Loucy (cell line): ENCODE results near the gene CABP7.
A peak's percentile ranks its signal among the peaks of the same experiment; 100 is the strongest.

Source experiments
- H2AFZ ChIP-seq: fragments of 200-600 bp; sonication (generic); 2 replicates; pipeline ENCODE4 v1.6.0; 2016; ENCODE audit warnings: antibody characterized with exemption, mild to moderate bottlenecking, low read length, moderate library complexity
- H3F3A ChIP-seq: fragments of 200-600 bp; 2 replicates; pipeline ENCODE4 v1.6.0; 2016; ENCODE audit warnings: antibody characterized with exemption, low read depth, mild to moderate bottlenecking
- H3K27me3 ChIP-seq: fragments of 200-600 bp; sonication (generic); 2 replicates; pipeline ENCODE4 v1.6.1; 2014; ENCODE audit warnings: low read length, mild to moderate bottlenecking; ENCODE audit not compliant: insufficient read depth, poor library complexity, severe bottlenecking
- H3K36me3 ChIP-seq: fragments of 200-600 bp; sonication (generic); 2 replicates; pipeline ENCODE4 v1.6.1; 2016; ENCODE audit warnings: low read length; ENCODE audit not compliant: insufficient read depth
- H3K4me1 ChIP-seq: fragments of 200-600 bp; sonication (generic); 2 replicates; pipeline ENCODE4 v1.5.1; 2014; ENCODE audit warnings: low read length, mild to moderate bottlenecking; ENCODE audit not compliant: insufficient read depth, poor library complexity, severe bottlenecking
- H3K4me2 ChIP-seq: fragments of 200-600 bp; sonication (generic); 2 replicates; pipeline ENCODE4 v1.6.0; 2014; ENCODE audit warnings: antibody characterized with exemption, low read length, low read depth, mild to moderate bottlenecking; ENCODE audit not compliant: poor library complexity, severe bottlenecking
- H3K4me3 ChIP-seq: fragments of 200-600 bp; sonication (generic); 2 replicates; pipeline ENCODE4 v1.5.1; 2014; ENCODE audit warnings: low read length, mild to moderate bottlenecking, mixed read lengths; ENCODE audit not compliant: poor library complexity, severe bottlenecking
- H3K79me2 ChIP-seq: fragments of 200-600 bp; sonication (generic); 2 replicates; pipeline ENCODE4 v1.6.1; 2014; ENCODE audit warnings: low read length; ENCODE audit not compliant: insufficient read depth
- H3K9ac ChIP-seq: fragments of 200-600 bp; sonication (generic); 2 replicates; pipeline ENCODE4 v1.6.0; 2014; ENCODE audit warnings: mild to moderate bottlenecking, low read depth, low read length, moderate library complexity; ENCODE audit not compliant: poor library complexity, severe bottlenecking
- H3K9me2 ChIP-seq: fragments of 200-600 bp; sonication (generic); replicated peaks from 2 replicates; pipeline ENCODE4 v1.6.1; 2016; ENCODE audit warnings: low read depth, low read length, mixed read lengths
- H3K9me3 ChIP-seq: fragments of 200-600 bp; sonication (generic); 2 replicates; pipeline ENCODE4 v1.6.1; 2014; ENCODE audit warnings: mild to moderate bottlenecking, antibody characterized with exemption, low read length, low read depth; ENCODE audit not compliant: insufficient read depth
- H4K20me1 ChIP-seq: fragments of 200-600 bp; sonication (generic); 2 replicates; pipeline ENCODE4 v1.6.0; 2014; ENCODE audit warnings: antibody characterized with exemption, low read length, mild to moderate bottlenecking; ENCODE audit not compliant: insufficient read depth, poor library complexity, severe bottlenecking
- CTCF ChIP-seq: fragments of 200-600 bp; sonication (generic); conservative IDR thresholded peaks from 2 replicates; pipeline ENCODE4 v1.5.1; 2014; ENCODE audit warnings: mild to moderate bottlenecking, antibody characterized with exemption, low read length
- EZH2phosphoT487 ChIP-seq: fragments of 200-600 bp; IDR thresholded peaks from 2 replicates; pipeline ENCODE4 v1.6.1; 2018; ENCODE audit warnings: antibody characterized with exemption, mild to moderate bottlenecking, moderate library complexity, borderline replicate concordance

CABP7 gene

GRCh38 chr22:29684244-29684643 is 35.6 kb upstream of the CABP7 start:
- no peaks in the 10 kb centered on the region for H3K9me3 ChIP-seq
- H3F3A ChIP-seq = no peaks in the 10 kb centered on the region
- no peaks in the 10 kb centered on the region for H4K20me1 ChIP-seq
- TF ChIP-seq CTCF (no peak), EZH2phosphoT487 (no peak)
- no peak overlapping the region for H3K4me3 ChIP-seq
- no peaks in the 10 kb centered on the region for H3K79me2 ChIP-seq
- H2AFZ ChIP-seq = no peak overlapping the region
- H3K4me2 ChIP-seq = no peak overlapping the region
- no peaks in the 10 kb centered on the region for H3K4me1 ChIP-seq
- no peaks in the 10 kb centered on the region for H3K27me3 ChIP-seq
- H3K9me2 ChIP-seq = no peaks in the 10 kb centered on the region
- peaks cover 63% of the 10 kb centered on the region; the same call in 1 of the 2 replicates for H3K36me3 ChIP-seq
- H3K9ac ChIP-seq = no peak overlapping the region

GRCh38 chr22:29689206-29689879 is 30.5 kb upstream of the CABP7 start:
- Histone ChIP-seq H3K9ac (no peak overlapping the region), H4K20me1 (no peaks in the 10 kb centered on the region), H3K9me3 (no peaks in the 10 kb centered on the region), H3K36me3 (peaks cover 45% of the 10 kb centered on the region; the same call in 1 of the 2 replicates), H2AFZ (no peak overlapping the region), H3F3A (no peaks in the 10 kb centered on the region), H3K4me3 (no peak overlapping the region), H3K27me3 (no peaks in the 10 kb centered on the region), H3K4me1 (no peaks in the 10 kb centered on the region), H3K9me2 (no peaks in the 10 kb centered on the region), H3K4me2 (no peak overlapping the region), H3K79me2 (no peaks in the 10 kb centered on the region)
- TF ChIP-seq CTCF = no peak
- TF ChIP-seq EZH2phosphoT487 = no peak

GRCh38 chr22:29689880-29690213 is 30.0 kb upstream of the CABP7 start:
- Histone ChIP-seq H3K9me2 (no peaks in the 10 kb centered on the region), H3F3A (no peaks in the 10 kb centered on the region), H4K20me1 (no peaks in the 10 kb centered on the region), H3K27me3 (no peaks in the 10 kb centered on the region), H3K9ac (no peak overlapping the region), H3K9me3 (no peaks in the 10 kb centered on the region), H3K79me2 (no peaks in the 10 kb centered on the region), H3K4me3 (no peak overlapping the region), H3K36me3 (peaks cover 43% of the 10 kb centered on the region; the same call in 1 of the 2 replicates), H3K4me2 (no peak overlapping the region), H3K4me1 (no peaks in the 10 kb centered on the region), H2AFZ (no peak overlapping the region)
- TF ChIP-seq EZH2phosphoT487 (no peak), CTCF (peak; percentile 89)
